ENCODE data around the gene RIMBP2.

RIMBP2 gene

GRCh38 chr12:130566446-130567155, 149.5 kb downstream of the RIMBP2 start:
- H3K27ac ChIP-seq (replicated peaks; ENCODE audit: low read length) = no peak overlapping the region
- no peak overlapping the region for H4K91ac ChIP-seq (ENCODE audit: low read depth, low read length, poor library complexity)
- H2BK120ac ChIP-seq (ENCODE audit: low read depth, low read length) = no peak overlapping the region
- H2AK5ac ChIP-seq (ENCODE audit: low read depth, low read length) = no peak overlapping the region
- H4K8ac ChIP-seq (ENCODE audit: low read depth, low read length) = no peak overlapping the region
- no peak overlapping the region for H3K14ac ChIP-seq (ENCODE audit: low read length)
- peaks cover 0 to 3% (median 0%) of the 10 kb centered on the region in 3 experiments for H3K27me3 ChIP-seq (ENCODE audit: control insufficient read depth in 3 of 3, insufficient read depth in 3 of 3, low read depth in 1 of 3, low read length in 3 of 3)
- no CpG with 5 or more reads among the region's 6 CpGs for WGBS, 2 donors (ENCODE audit: extremely low coverage in 2 of 2, insufficient read length in 2 of 2, insufficient replicate concordance in 1 of 2)
- H2BK15ac ChIP-seq (ENCODE audit: low read length) = no peak overlapping the region
- H3K4me3 ChIP-seq (ENCODE audit: low read length in 2 of 2) = no peak overlapping the region
- H3K4me2 ChIP-seq (ENCODE audit: insufficient read depth, low read length, poor library complexity, severe bottlenecking) = no peak overlapping the region
- H3K23ac ChIP-seq (ENCODE audit: low read depth, low read length, poor library complexity) = peak overlapping the region; percentile 9
- H3K79me1 ChIP-seq (ENCODE audit: low read depth, low read length) = no peaks in the 10 kb centered on the region
- no peak overlapping the region for H2BK12ac ChIP-seq (ENCODE audit: low read length)
- H3K9me3 ChIP-seq (replicated peaks in 1 of 2; ENCODE audit: control insufficient read depth in 2 of 2, insufficient read depth in 1 of 2, low read depth in 1 of 2, low read length in 2 of 2) = peaks cover 0 to 7% of the 10 kb centered on the region in 2 donors
- H3K18ac ChIP-seq (ENCODE audit: low read length) = no peak overlapping the region
- no peaks in the 10 kb centered on the region for H3K4me1 ChIP-seq (ENCODE audit: control insufficient read depth in 2 of 2, insufficient read depth in 1 of 2, low read depth in 1 of 2, low read length in 2 of 2)
- no peak for DNase-seq (ENCODE audit: low spot score)
- H3K36me3 ChIP-seq (replicated peaks in 1 of 2; ENCODE audit: control insufficient read depth in 2 of 2, insufficient read depth in 2 of 2, low read length in 2 of 2) = no peaks in the 10 kb centered on the region
- no peak overlapping the region for H3K9ac ChIP-seq (ENCODE audit: low read depth, low read length, poor library complexity)
- no peak overlapping the region for H3K4ac ChIP-seq (ENCODE audit: low read length)
- no peak overlapping the region for H2AFZ ChIP-seq (ENCODE audit: low read length)
- H2BK5ac ChIP-seq (ENCODE audit: low read length) = no peak overlapping the region

GRCh38 chr12:130565189-130565588, 150.9 kb downstream of the RIMBP2 start:
- no peak for DNase-seq (ENCODE audit: low spot score)
- Histone ChIP-seq H3K9me3 (replicated peaks in 1 of 2; ENCODE audit: control insufficient read depth in 2 of 2, insufficient read depth in 1 of 2, low read depth in 1 of 2, low read length in 2 of 2) (peaks cover 0 to 7% of the 10 kb centered on the region in 2 donors), H3K36me3 (replicated peaks in 1 of 2; ENCODE audit: control insufficient read depth in 2 of 2, insufficient read depth in 2 of 2, low read length in 2 of 2) (no peaks in the 10 kb centered on the region), H2BK12ac (ENCODE audit: low read length) (no peak overlapping the region), H3K14ac (ENCODE audit: low read length) (no peak overlapping the region), H3K18ac (ENCODE audit: low read length) (no peak overlapping the region), H3K23ac (ENCODE audit: low read depth, low read length, poor library complexity) (no peak overlapping the region), H2AFZ (ENCODE audit: low read length) (no peak overlapping the region), H3K27me3 (ENCODE audit: control insufficient read depth in 3 of 3, insufficient read depth in 3 of 3, low read depth in 1 of 3, low read length in 3 of 3) (no peaks in the 10 kb centered on the region), H3K27ac (replicated peaks; ENCODE audit: low read length) (no peak overlapping the region), H3K4me3 (ENCODE audit: low read length in 2 of 2) (no peak overlapping the region), H2BK120ac (ENCODE audit: low read depth, low read length) (no peak overlapping the region), H3K9ac (ENCODE audit: low read depth, low read length, poor library complexity) (no peak overlapping the region), H3K4me1 (ENCODE audit: control insufficient read depth in 2 of 2, insufficient read depth in 1 of 2, low read depth in 1 of 2, low read length in 2 of 2) (no peaks in the 10 kb centered on the region), H3K79me1 (ENCODE audit: low read depth, low read length) (no peaks in the 10 kb centered on the region), H4K91ac (ENCODE audit: low read depth, low read length, poor library complexity) (no peak overlapping the region), H3K4ac (ENCODE audit: low read length) (no peak overlapping the region), H2BK15ac (ENCODE audit: low read length) (no peak overlapping the region), H4K8ac (ENCODE audit: low read depth, low read length) (no peak overlapping the region), H3K4me2 (ENCODE audit: insufficient read depth, low read length, poor library complexity, severe bottlenecking) (no peak overlapping the region), H2BK5ac (ENCODE audit: low read length) (no peak overlapping the region), H2AK5ac (ENCODE audit: low read depth, low read length) (no peak overlapping the region)
- WGBS, 2 donors (ENCODE audit: extremely low coverage in 2 of 2, insufficient read length in 2 of 2, insufficient replicate concordance in 1 of 2) = no CpG with 5 or more reads among the region's 1 CpG

GRCh38 chr12:130563323-130563722, 152.8 kb downstream of the RIMBP2 start:
- no peak overlapping the region for H3K4ac ChIP-seq (ENCODE audit: low read length)
- no peak overlapping the region for H2BK15ac ChIP-seq (ENCODE audit: low read length)
- no peaks in the 10 kb centered on the region for H3K36me3 ChIP-seq (replicated peaks in 1 of 2; ENCODE audit: control insufficient read depth in 2 of 2, insufficient read depth in 2 of 2, low read length in 2 of 2)
- H4K8ac ChIP-seq (ENCODE audit: low read depth, low read length) = no peak overlapping the region
- no CpG with 5 or more reads among the region's 2 CpGs for WGBS, 2 donors (ENCODE audit: extremely low coverage in 2 of 2, insufficient read length in 2 of 2, insufficient replicate concordance in 1 of 2)
- no peak overlapping the region for H3K27ac ChIP-seq (replicated peaks; ENCODE audit: low read length)
- no peak overlapping the region for H3K23ac ChIP-seq (ENCODE audit: low read depth, low read length, poor library complexity)
- no peak overlapping the region for H2BK12ac ChIP-seq (ENCODE audit: low read length)
- H3K4me3 ChIP-seq (ENCODE audit: low read length in 2 of 2) = no peak overlapping the region
- no peak overlapping the region for H3K9ac ChIP-seq (ENCODE audit: low read depth, low read length, poor library complexity)
- peaks cover 0 to 3% of the 10 kb centered on the region in 2 donors for H3K4me1 ChIP-seq (ENCODE audit: control insufficient read depth in 2 of 2, insufficient read depth in 1 of 2, low read depth in 1 of 2, low read length in 2 of 2)
- H2AFZ ChIP-seq (ENCODE audit: low read length) = no peak overlapping the region
- H3K18ac ChIP-seq (ENCODE audit: low read length) = no peak overlapping the region
- H3K4me2 ChIP-seq (ENCODE audit: insufficient read depth, low read length, poor library complexity, severe bottlenecking) = no peak overlapping the region
- H3K14ac ChIP-seq (ENCODE audit: low read length) = no peak overlapping the region
- no peak overlapping the region for H2BK5ac ChIP-seq (ENCODE audit: low read length)
- H3K9me3 ChIP-seq (replicated peaks in 1 of 2; ENCODE audit: control insufficient read depth in 2 of 2, insufficient read depth in 1 of 2, low read depth in 1 of 2, low read length in 2 of 2) = peaks cover 0 to 7% of the 10 kb centered on the region in 2 donors
- H2BK120ac ChIP-seq (ENCODE audit: low read depth, low read length) = no peak overlapping the region
- no peak overlapping the region for H2AK5ac ChIP-seq (ENCODE audit: low read depth, low read length)
- no peaks in the 10 kb centered on the region for H3K27me3 ChIP-seq (ENCODE audit: control insufficient read depth in 3 of 3, insufficient read depth in 3 of 3, low read depth in 1 of 3, low read length in 3 of 3)
- DNase-seq (ENCODE audit: low spot score) = no peak
- no peaks in the 10 kb centered on the region for H3K79me1 ChIP-seq (ENCODE audit: low read depth, low read length)
- no peak overlapping the region for H4K91ac ChIP-seq (ENCODE audit: low read depth, low read length, poor library complexity)

- no peak overlapping the region for H2BK15ac ChIP-seq (ENCODE audit: low read length)
Measured at GRCh38 chr12:130562716-130563115, 153.4 kb downstream of the RIMBP2 start.

More at GRCh38 chr12:130562716-130563115, 153.4 kb downstream of the RIMBP2 start:
- Histone ChIP-seq H2AFZ (ENCODE audit: low read length) (no peak overlapping the region), H2AK5ac (ENCODE audit: low read depth, low read length) (no peak overlapping the region), H2BK5ac (ENCODE audit: low read length) (no peak overlapping the region), H3K9me3 (replicated peaks in 1 of 2; ENCODE audit: control insufficient read depth in 2 of 2, insufficient read depth in 1 of 2, low read depth in 1 of 2, low read length in 2 of 2) (peaks cover 0 to 7% of the 10 kb centered on the region in 2 donors), H3K14ac (ENCODE audit: low read length) (no peak overlapping the region), H3K4ac (ENCODE audit: low read length) (no peak overlapping the region), H3K27ac (replicated peaks; ENCODE audit: low read length) (no peak overlapping the region), H3K79me1 (ENCODE audit: low read depth, low read length) (no peaks in the 10 kb centered on the region), H3K23ac (ENCODE audit: low read depth, low read length, poor library complexity) (no peak overlapping the region), H4K91ac (ENCODE audit: low read depth, low read length, poor library complexity) (no peak overlapping the region), H2BK12ac (ENCODE audit: low read length) (no peak overlapping the region), H4K8ac (ENCODE audit: low read depth, low read length) (no peak overlapping the region), H3K27me3 (ENCODE audit: control insufficient read depth in 3 of 3, insufficient read depth in 3 of 3, low read depth in 1 of 3, low read length in 3 of 3) (peaks cover 0 to 3% (median 0%) of the 10 kb centered on the region in 3 experiments), H3K4me3 (ENCODE audit: low read length in 2 of 2) (no peak overlapping the region), H3K4me2 (ENCODE audit: insufficient read depth, low read length, poor library complexity, severe bottlenecking) (no peak overlapping the region), H2BK120ac (ENCODE audit: low read depth, low read length) (no peak overlapping the region), H3K9ac (ENCODE audit: low read depth, low read length, poor library complexity) (no peak overlapping the region), H3K4me1 (ENCODE audit: control insufficient read depth in 2 of 2, insufficient read depth in 1 of 2, low read depth in 1 of 2, low read length in 2 of 2) (peaks cover 0 to 4% of the 10 kb centered on the region in 2 donors), H3K36me3 (replicated peaks in 1 of 2; ENCODE audit: control insufficient read depth in 2 of 2, insufficient read depth in 2 of 2, low read length in 2 of 2) (no peaks in the 10 kb centered on the region), H3K18ac (ENCODE audit: low read length) (no peak overlapping the region)
- DNase-seq (ENCODE audit: low spot score) = no peak
- WGBS, 2 donors (ENCODE audit: extremely low coverage in 2 of 2, insufficient read length in 2 of 2, insufficient replicate concordance in 1 of 2) = no CpG with 5 or more reads among the region's 5 CpGs

All from neuronal stem cell (in vitro differentiated cells).